DOHH2 (cell line): Measurements from ENCODE around the gene OR9I1.

ENCODE experiments used
- H3F3A ChIP-seq: fragments of 200-600 bp; sonication (generic), shearing (Covaris generic); 2 replicates; pipeline ENCODE4 v1.6.0; 2016; ENCODE audit warnings: antibody characterized with exemption, mild to moderate bottlenecking; ENCODE audit not compliant: control insufficient read depth, insufficient read depth
- H3K27ac ChIP-seq: fragments of 200-600 bp; sonication (generic); 2 replicates; pipeline ENCODE4 v1.5.1; 2014; ENCODE audit warnings: low read depth, mild to moderate bottlenecking, low read length, moderate library complexity
- H3K27me3 ChIP-seq: fragments of 200-600 bp; sonication (generic); 2 replicates; pipeline ENCODE4 v1.6.1; 2014; ENCODE audit warnings: mild to moderate bottlenecking, low read length, mixed read lengths; ENCODE audit not compliant: control insufficient read depth
- H3K36me3 ChIP-seq: fragments of 200-600 bp; sonication (generic); 2 replicates; pipeline ENCODE4 v1.6.1; 2014; ENCODE audit warnings: mild to moderate bottlenecking, low read length, moderate library complexity, mixed read lengths; ENCODE audit not compliant: control insufficient read depth
- H3K4me1 ChIP-seq: fragments of 200-600 bp; sonication (generic); 2 replicates; pipeline ENCODE4 v1.6.1; 2014; ENCODE audit warnings: mild to moderate bottlenecking, low read length, mixed read lengths; ENCODE audit not compliant: control insufficient read depth
- H3K4me2 ChIP-seq: fragments of 200-600 bp; sonication (generic); 2 replicates; pipeline ENCODE4 v1.6.0; 2014; ENCODE audit warnings: mild to moderate bottlenecking, low read length, moderate library complexity
- H3K4me3 ChIP-seq: fragments of 200-600 bp; sonication (generic); 2 replicates; pipeline ENCODE4 v1.5.1; 2014; ENCODE audit warnings: mild to moderate bottlenecking, low read length, mixed read lengths
- H3K79me2 ChIP-seq: fragments of 200-600 bp; sonication (generic); 2 replicates; pipeline ENCODE4 v1.6.1; 2014; ENCODE audit warnings: mild to moderate bottlenecking, low read length, mixed read lengths; ENCODE audit not compliant: control insufficient read depth
- H3K9me2 ChIP-seq: fragments of 200-600 bp; sonication (generic); replicated peaks from 2 replicates; pipeline ENCODE4 v1.6.1; 2014; ENCODE audit warnings: mild to moderate bottlenecking, low read length, mixed read lengths; ENCODE audit not compliant: control insufficient read depth
- H3K9me3 ChIP-seq: fragments of 200-600 bp; sonication (generic); 2 replicates; pipeline ENCODE4 v1.6.1; 2014; ENCODE audit warnings: antibody characterized with exemption, low read length, mixed read lengths; ENCODE audit not compliant: control insufficient read depth, insufficient read depth
- H4K20me1 ChIP-seq: fragments of 200-600 bp; sonication (generic); 2 replicates; pipeline ENCODE4 v1.6.0; 2014; ENCODE audit warnings: low read depth, mild to moderate bottlenecking, antibody characterized with exemption, low read length, moderate library complexity; ENCODE audit not compliant: control insufficient read depth, insufficient read depth
- EZH2phosphoT487 ChIP-seq: fragments of 200-600 bp; sonication (generic); IDR thresholded peaks from 2 replicates; pipeline ENCODE4 v1.6.1; 2017; ENCODE audit warnings: borderline replicate concordance, mild to moderate bottlenecking, antibody characterized with exemption, low read length, moderate library complexity, mixed read lengths
- TF ChIP-seq, protein P1 (sequence below): fragments of 200-600 bp; sonication (generic); IDR thresholded peaks from one replicate; pipeline ENCODE4 v1.5.1; 2014; ENCODE audit warnings: antibody characterized with exemption, mild to moderate bottlenecking, low read depth, low read length; ENCODE audit not compliant: poor library complexity, severe bottlenecking

Gene OR9I1

DNA sequence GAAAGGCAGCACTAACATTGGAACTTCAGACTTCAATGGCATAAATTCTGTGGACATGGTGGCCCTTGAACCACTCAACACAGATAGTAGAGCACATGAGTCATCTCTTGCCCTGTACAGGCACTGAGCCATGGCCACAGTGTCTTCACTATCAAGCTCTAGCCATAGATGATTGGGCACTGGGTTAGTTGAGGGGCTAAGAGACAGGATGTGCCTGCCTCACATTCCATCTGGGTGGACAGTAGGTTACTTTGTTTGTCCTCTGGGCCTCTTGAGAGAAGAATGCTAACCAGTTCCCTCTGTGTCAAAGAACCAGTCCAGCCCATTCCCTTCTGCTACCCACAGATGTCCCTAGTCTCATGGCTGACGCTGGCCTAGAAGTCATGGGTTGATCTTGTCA is 54.7 kb downstream of the OR9I1 start:
- TF ChIP-seq EZH2phosphoT487 = no peak
- TF ChIP-seq, protein P1, sequence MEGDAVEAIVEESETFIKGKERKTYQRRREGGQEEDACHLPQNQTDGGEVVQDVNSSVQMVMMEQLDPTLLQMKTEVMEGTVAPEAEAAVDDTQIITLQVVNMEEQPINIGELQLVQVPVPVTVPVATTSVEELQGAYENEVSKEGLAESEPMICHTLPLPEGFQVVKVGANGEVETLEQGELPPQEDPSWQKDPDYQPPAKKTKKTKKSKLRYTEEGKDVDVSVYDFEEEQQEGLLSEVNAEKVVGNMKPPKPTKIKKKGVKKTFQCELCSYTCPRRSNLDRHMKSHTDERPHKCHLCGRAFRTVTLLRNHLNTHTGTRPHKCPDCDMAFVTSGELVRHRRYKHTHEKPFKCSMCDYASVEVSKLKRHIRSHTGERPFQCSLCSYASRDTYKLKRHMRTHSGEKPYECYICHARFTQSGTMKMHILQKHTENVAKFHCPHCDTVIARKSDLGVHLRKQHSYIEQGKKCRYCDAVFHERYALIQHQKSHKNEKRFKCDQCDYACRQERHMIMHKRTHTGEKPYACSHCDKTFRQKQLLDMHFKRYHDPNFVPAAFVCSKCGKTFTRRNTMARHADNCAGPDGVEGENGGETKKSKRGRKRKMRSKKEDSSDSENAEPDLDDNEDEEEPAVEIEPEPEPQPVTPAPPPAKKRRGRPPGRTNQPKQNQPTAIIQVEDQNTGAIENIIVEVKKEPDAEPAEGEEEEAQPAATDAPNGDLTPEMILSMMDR = no peak
- Histone ChIP-seq H3K79me2 (no peaks in the 10 kb centered on the region), H3K4me3 (no peak overlapping the region), H3K27ac (no peak overlapping the region), H3K36me3 (no peaks in the 10 kb centered on the region), H4K20me1 (no peaks in the 10 kb centered on the region), H3K27me3 (no peaks in the 10 kb centered on the region), H3K9me3 (no peaks in the 10 kb centered on the region), H3K9me2 (no peaks in the 10 kb centered on the region), H3K4me1 (no peaks in the 10 kb centered on the region), H3K4me2 (no peak overlapping the region), H3F3A (no peaks in the 10 kb centered on the region)

DNA sequence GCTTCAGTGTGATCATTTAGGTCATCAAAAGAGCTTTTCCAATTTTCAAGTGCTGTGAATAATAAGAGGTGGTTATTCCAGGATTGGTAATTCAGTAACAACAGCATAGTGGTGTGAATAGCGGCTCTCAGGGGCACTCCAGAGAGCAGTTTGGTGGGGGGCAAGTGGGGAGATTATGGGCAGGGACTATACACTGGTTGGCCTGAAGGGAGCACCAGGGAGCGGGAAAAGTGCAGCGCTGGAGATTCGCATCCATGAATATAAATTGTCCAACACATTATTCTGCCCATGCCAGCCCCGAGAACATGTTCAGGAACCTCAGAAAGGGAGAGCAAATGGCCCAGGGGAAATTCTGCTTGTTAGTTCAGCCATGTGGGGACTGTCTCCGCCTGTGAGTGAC is 56.7 kb downstream of the OR9I1 start:
- H3K4me1 ChIP-seq = no peaks in the 10 kb centered on the region
- H3K9me3 ChIP-seq = no peaks in the 10 kb centered on the region
- H3K4me3 ChIP-seq = no peak overlapping the region
- no peaks in the 10 kb centered on the region for H3K36me3 ChIP-seq
- H3K4me2 ChIP-seq = no peak overlapping the region
- no peaks in the 10 kb centered on the region for H3K79me2 ChIP-seq
- no peaks in the 10 kb centered on the region for H3K9me2 ChIP-seq
- H4K20me1 ChIP-seq = no peaks in the 10 kb centered on the region
- no peak overlapping the region for H3K27ac ChIP-seq
- no peaks in the 10 kb centered on the region for H3F3A ChIP-seq
- H3K27me3 ChIP-seq = no peaks in the 10 kb centered on the region
- TF ChIP-seq, protein P1 = no peak
- TF ChIP-seq EZH2phosphoT487 = no peak

DNA sequence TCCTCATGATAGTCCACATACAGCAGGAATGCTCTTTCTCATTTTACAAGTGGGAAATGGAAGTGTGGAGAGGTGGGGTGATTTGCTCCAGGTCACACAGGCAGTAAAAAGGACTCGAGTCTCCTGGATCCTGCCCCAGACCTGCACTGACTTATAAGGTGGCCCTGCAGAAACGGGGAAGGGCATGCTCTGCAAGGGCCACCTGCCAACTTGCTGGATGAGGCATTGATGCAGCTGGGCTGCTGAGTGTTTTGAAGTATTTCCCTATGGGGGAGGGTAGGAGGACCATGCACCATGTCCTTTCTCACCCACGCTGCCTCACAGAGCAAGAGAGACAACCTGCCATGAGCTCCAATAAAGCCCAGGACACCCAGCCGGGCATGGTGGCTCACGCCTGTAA is 57.6 kb downstream of the OR9I1 start:
- Histone ChIP-seq H3K79me2 (no peaks in the 10 kb centered on the region), H3K9me3 (no peaks in the 10 kb centered on the region), H3K36me3 (no peaks in the 10 kb centered on the region), H3K9me2 (no peaks in the 10 kb centered on the region), H3F3A (no peaks in the 10 kb centered on the region), H3K4me1 (no peaks in the 10 kb centered on the region), H3K27me3 (no peaks in the 10 kb centered on the region), H3K4me2 (no peak overlapping the region), H3K4me3 (no peak overlapping the region), H4K20me1 (no peaks in the 10 kb centered on the region), H3K27ac (no peak overlapping the region)
- no peak for TF ChIP-seq EZH2phosphoT487
- TF ChIP-seq, protein P1 = no peak
